Measurements from ENCODE around the gene HMG20B.

Gene HMG20B

GRCh38 chr19:3599776-3600187, 27.0 kb downstream of the HMG20B start:
- Mint-ChIP-seq H3K4me3 (no peak overlapping the region), H3K27me3 (no peaks in the 10 kb centered on the region), H3K4me1 (peaks cover 1% of the 10 kb centered on the region), H3K9me3 (no peaks in the 10 kb centered on the region), H3K27ac (no peak overlapping the region), H3K36me3 (ENCODE audit: low read depth) (no peaks in the 10 kb centered on the region)
- no peak for ATAC-seq
- no peak for DNase-seq

GRCh38 chr19:3601021-3601420, 28.3 kb downstream of the HMG20B start:
- Mint-ChIP-seq H3K27ac (no peak overlapping the region), H3K4me3 (no peak overlapping the region), H3K4me1 (peaks cover 1% of the 10 kb centered on the region), H3K36me3 (ENCODE audit: low read depth) (no peaks in the 10 kb centered on the region), H3K9me3 (no peaks in the 10 kb centered on the region), H3K27me3 (no peaks in the 10 kb centered on the region)
- ATAC-seq, result no peak
- DNase-seq, result no peak

GRCh38 chr19:3603121-3603811, 30.5 kb downstream of the HMG20B start:
- ATAC-seq (no peak), DNase-seq (no peak)
- Mint-ChIP-seq H3K27ac (no peak overlapping the region), H3K27me3 (no peaks in the 10 kb centered on the region), H3K4me3 (no peak overlapping the region), H3K36me3 (ENCODE audit: low read depth) (no peaks in the 10 kb centered on the region), H3K4me1 (peaks cover 7% of the 10 kb centered on the region), H3K9me3 (no peaks in the 10 kb centered on the region)

DNA sequence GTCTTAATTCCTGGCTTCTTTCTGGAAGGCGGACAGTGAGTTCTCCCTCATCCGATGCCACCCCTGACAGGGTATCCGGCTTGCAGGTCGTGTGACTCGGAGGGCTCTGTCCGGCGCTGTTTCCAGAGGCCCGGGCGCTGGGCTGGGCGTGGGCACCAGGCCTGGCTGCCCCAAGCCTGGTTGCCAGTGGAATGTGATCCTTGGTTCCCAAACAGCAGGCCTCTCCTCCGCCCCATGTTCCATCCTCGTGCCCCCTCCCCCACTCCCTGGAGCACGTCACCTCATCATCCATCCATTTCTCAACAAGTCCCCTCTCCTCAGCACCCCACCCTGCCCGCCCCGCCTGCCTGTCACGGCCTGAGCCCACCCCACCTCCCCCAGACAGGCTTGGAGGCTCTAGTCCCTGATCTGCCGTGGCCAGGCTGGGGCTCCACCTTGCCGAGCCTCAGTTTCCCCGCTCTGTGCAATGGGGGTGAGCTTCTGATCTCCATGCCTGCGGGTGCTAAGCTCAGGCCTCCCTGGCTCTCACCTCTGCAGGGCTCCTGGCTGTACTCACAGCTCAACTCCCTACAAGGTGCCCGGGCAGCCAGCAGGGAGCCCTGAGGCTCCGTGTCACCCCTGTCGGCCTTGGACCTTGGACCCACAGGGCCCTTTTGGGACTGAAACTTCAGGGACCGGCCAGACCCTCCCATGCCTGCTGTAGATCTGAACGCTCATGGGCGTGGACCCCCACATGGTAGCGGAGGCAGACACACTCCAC, 31.7 kb downstream of the HMG20B start:
- peaks cover 9% of the 10 kb centered on the region for H3K4me1 Mint-ChIP-seq
- H3K27ac Mint-ChIP-seq, result no peak overlapping the region
- peak; percentile 6 for ATAC-seq
- no peak overlapping the region for H3K4me3 Mint-ChIP-seq
- H3K36me3 Mint-ChIP-seq (ENCODE audit: low read depth), result no peaks in the 10 kb centered on the region
- H3K27me3 Mint-ChIP-seq, result no peaks in the 10 kb centered on the region
- no peak for DNase-seq
- H3K9me3 Mint-ChIP-seq, result no peaks in the 10 kb centered on the region

- DNase-seq, result peak; percentile 53
- H3K27me3 Mint-ChIP-seq, result no peaks in the 10 kb centered on the region
- H3K4me3 Mint-ChIP-seq, result no peak overlapping the region
Measured at GRCh38 chr19:3604987-3605343, 32.2 kb downstream of the HMG20B start.

DNA sequence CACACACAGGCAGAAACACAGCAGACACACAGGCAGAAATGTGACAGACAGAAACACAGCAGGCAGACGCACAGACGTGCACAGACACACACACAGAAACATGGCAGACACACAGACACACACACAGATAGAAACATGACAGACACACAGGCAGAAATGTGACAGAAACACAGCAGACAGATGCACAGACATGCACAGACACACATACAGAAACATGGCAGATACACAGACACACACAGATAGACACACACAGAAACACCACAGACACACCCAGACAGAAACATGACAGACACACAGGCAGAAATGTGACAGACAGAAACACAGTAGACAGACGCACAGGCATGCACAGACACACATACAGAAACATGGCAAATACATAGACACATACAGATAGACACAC, 32.6 kb downstream of the HMG20B start:
- H3K4me1 Mint-ChIP-seq, result peaks cover 9% of the 10 kb centered on the region
- H3K9me3 Mint-ChIP-seq, result no peaks in the 10 kb centered on the region
- DNase-seq, result no peak
- no peaks in the 10 kb centered on the region for H3K27me3 Mint-ChIP-seq
- no peak overlapping the region for H3K4me3 Mint-ChIP-seq
- no peak overlapping the region for H3K27ac Mint-ChIP-seq
- ATAC-seq, result no peak
- H3K36me3 Mint-ChIP-seq (ENCODE audit: low read depth), result peaks cover under 1% of the 10 kb centered on the region

More at GRCh38 chr19:3604987-3605343, 32.2 kb downstream of the HMG20B start:
- no peaks in the 10 kb centered on the region for H3K9me3 Mint-ChIP-seq
- peaks cover 9% of the 10 kb centered on the region for H3K4me1 Mint-ChIP-seq
- no peaks in the 10 kb centered on the region for H3K36me3 Mint-ChIP-seq (ENCODE audit: low read depth)
- ATAC-seq, result peak; percentile 58
- H3K27ac Mint-ChIP-seq, result no peak overlapping the region

- DNase-seq (no peak), ATAC-seq (no peak)
- no peaks in the 10 kb centered on the region for H3K27me3 Mint-ChIP-seq
- no peak overlapping the region for H3K27ac Mint-ChIP-seq
- H3K9me3 Mint-ChIP-seq, result no peaks in the 10 kb centered on the region
- H3K36me3 Mint-ChIP-seq (ENCODE audit: low read depth), result peaks cover 3% of the 10 kb centered on the region
- H3K4me1 Mint-ChIP-seq, result peaks cover 9% of the 10 kb centered on the region
- H3K4me3 Mint-ChIP-seq, result no peak overlapping the region
Measured at GRCh38 chr19:3605770-3606169, 33.0 kb downstream of the HMG20B start.

DNA sequence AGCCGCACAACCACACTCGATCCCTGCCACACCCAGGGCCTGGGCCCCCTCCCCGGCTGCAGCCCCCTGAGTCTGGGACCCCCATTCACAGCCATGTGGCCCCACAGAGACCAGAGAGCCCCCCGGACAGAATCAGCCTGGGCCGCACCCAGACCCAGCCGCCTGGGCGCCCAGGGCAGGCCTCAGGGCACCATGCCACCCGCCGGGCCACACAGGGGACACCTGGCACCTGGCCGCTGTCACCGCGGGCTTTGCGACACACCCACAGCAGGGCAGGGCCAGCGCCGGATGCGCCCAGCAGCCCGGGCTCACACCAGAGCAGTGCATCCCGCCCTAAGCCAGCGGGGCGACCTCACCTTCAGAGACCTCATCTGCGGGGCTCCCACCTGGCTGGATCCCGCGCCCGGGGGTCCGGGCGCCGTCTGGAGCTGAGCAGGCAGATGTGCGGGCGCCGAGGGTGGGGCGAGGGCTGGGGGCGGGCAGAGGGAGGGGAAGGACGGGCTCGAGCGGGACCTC, 33.5 kb downstream of the HMG20B start:
- H3K27me3 Mint-ChIP-seq, result no peaks in the 10 kb centered on the region
- peaks cover 9% of the 10 kb centered on the region for H3K4me1 Mint-ChIP-seq
- peaks cover 3% of the 10 kb centered on the region for H3K36me3 Mint-ChIP-seq (ENCODE audit: low read depth)
- no peak overlapping the region for H3K27ac Mint-ChIP-seq
- no peaks in the 10 kb centered on the region for H3K9me3 Mint-ChIP-seq
- no peak overlapping the region for H3K4me3 Mint-ChIP-seq
- ATAC-seq (peak; percentile 41), DNase-seq (peak; percentile 40)

- Mint-ChIP-seq H3K9me3 (no peaks in the 10 kb centered on the region), H3K36me3 (ENCODE audit: low read depth) (peaks cover 4% of the 10 kb centered on the region), H3K4me1 (peaks cover 9% of the 10 kb centered on the region), H3K27me3 (no peaks in the 10 kb centered on the region), H3K4me3 (no peak within 1 kb of the TSS), H3K27ac (no peak within 1 kb of the TSS)
- ATAC-seq, result peak; percentile 44
- DNase-seq, result peak; percentile 82
Measured at GRCh38 chr19:3606690-3607289, 34.0 kb downstream of the HMG20B start, which contains the start of gene TBXA2R. Gene TBXA2R (minus strand): TSS chr19:3606875. CDS start chr19:3600634, 6,241 bp downstream.

GRCh38 chr19:3607303-3608078, 34.7 kb downstream of the HMG20B start:
- no peak overlapping the region for H3K27ac Mint-ChIP-seq
- ATAC-seq, result no peak
- H3K4me3 Mint-ChIP-seq, result peak overlapping the region; percentile 16
- H3K4me1 Mint-ChIP-seq, result peaks cover 9% of the 10 kb centered on the region
- no peaks in the 10 kb centered on the region for H3K9me3 Mint-ChIP-seq
- no peak for DNase-seq
- peaks cover 7% of the 10 kb centered on the region for H3K36me3 Mint-ChIP-seq (ENCODE audit: low read depth)
- H3K27me3 Mint-ChIP-seq, result no peaks in the 10 kb centered on the region

DNA sequence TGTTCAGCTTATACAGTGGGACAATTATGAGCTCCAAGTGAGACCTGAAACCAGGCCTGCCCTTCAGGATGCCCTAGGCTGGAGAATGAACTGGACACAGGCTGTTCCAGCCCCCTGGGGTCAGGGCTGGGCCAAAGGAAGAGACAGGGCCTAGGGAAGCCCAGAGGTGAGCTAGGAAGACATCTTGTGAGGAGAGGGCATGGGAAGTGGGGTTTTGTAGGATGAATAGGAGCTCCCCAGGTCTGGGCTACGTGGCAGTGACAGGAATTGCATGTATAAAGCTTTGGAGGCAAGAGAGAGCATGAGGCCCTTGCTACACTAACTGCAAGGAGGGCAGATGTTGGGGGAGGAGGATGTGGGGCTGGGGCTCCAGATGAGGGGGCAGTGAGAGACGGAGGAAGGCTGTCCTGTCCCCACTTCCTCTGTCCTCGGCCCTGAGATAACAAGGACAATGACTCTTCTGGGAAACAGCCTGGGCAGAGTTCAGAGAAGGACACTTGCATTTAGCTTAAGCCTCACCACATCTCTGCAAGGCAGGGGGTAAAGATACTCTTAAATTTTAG, 35.4 kb downstream of the HMG20B start:
- peaks cover 7% of the 10 kb centered on the region for H3K36me3 Mint-ChIP-seq (ENCODE audit: low read depth)
- peaks cover 9% of the 10 kb centered on the region for H3K4me1 Mint-ChIP-seq
- H3K27me3 Mint-ChIP-seq, result no peaks in the 10 kb centered on the region
- no peak overlapping the region for H3K27ac Mint-ChIP-seq
- H3K4me3 Mint-ChIP-seq, result peak overlapping the region; percentile 16
- ATAC-seq (no peak), DNase-seq (no peak)
- H3K9me3 Mint-ChIP-seq, result no peaks in the 10 kb centered on the region

- Mint-ChIP-seq H3K27me3 (no peaks in the 10 kb centered on the region), H3K36me3 (ENCODE audit: low read depth) (peaks cover 11% of the 10 kb centered on the region), H3K4me3 (no peak overlapping the region), H3K27ac (no peak overlapping the region), H3K4me1 (peaks cover 9% of the 10 kb centered on the region), H3K9me3 (no peaks in the 10 kb centered on the region)
- DNase-seq (no peak), ATAC-seq (no peak)
Measured at GRCh38 chr19:3608750-3609322, 36.1 kb downstream of the HMG20B start.

DNA sequence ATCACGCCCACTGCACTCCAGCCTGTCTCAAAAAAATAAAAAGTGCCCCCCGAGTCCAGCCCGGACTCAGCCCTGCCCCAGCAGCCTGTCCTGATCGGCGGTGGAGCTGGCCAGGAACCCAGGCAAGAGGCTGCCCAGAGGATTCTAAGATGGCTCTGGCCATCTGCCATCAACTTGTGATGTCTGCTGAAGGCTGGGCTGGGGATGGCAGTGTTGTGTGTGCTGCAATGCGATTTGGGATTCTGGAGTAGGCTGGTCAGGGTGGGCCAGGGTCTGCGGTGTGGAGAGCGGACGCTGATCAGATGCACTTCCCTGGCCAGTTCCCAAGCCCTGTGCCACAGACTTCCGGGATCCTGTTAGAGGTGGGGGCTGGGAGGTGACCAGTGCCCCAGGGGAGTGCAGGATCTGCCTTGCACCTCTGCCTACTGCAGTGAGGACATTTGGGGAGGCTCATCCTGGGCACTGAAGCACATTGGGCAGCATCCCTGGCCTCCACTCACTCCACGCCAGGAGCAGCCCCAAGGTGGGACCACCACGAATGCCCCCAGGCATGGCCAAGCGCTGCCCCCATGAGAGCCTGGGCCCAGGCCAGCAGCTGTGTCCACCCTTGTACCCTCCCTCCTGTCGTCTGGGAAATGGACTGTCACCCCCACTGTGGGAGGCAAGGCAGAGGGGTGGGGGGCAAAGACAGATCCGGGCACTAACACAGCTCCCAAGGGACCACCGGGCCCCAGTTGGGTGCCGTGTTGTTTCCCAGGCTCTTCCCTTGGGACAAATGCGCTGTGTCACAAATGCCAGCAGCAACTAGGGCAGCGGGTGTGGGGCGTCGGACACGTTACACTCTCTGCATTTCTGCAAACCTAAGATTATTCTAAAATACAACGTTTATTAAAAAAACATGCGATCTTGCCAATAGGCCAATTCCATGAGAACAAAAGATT, 37.3 kb downstream of the HMG20B start:
- Mint-ChIP-seq H3K4me1 (peaks cover 8% of the 10 kb centered on the region), H3K27ac (no peak overlapping the region), H3K9me3 (no peaks in the 10 kb centered on the region), H3K4me3 (no peak overlapping the region), H3K27me3 (no peaks in the 10 kb centered on the region), H3K36me3 (ENCODE audit: low read depth) (peaks cover 11% of the 10 kb centered on the region)
- ATAC-seq (no peak), DNase-seq (no peak)
